HG02943 (cell line): ENCODE measurements around the gene CABP5.
"Not testable (repeated sequence)": the region's sequence is repeated elsewhere in the genome, so short reads cannot be mapped to it uniquely, and the experiment has no call there.

ENCODE experiments used
- ATAC-seq: cut with Tn5 transposase; IDR thresholded peaks from one replicate; pipeline ENCODE4 v1.9.1; 2021; ENCODE audit warnings: mild to moderate bottlenecking, low read depth, moderate library complexity; ENCODE audit not compliant: unreplicated experiment

CABP5 gene

DNA sequence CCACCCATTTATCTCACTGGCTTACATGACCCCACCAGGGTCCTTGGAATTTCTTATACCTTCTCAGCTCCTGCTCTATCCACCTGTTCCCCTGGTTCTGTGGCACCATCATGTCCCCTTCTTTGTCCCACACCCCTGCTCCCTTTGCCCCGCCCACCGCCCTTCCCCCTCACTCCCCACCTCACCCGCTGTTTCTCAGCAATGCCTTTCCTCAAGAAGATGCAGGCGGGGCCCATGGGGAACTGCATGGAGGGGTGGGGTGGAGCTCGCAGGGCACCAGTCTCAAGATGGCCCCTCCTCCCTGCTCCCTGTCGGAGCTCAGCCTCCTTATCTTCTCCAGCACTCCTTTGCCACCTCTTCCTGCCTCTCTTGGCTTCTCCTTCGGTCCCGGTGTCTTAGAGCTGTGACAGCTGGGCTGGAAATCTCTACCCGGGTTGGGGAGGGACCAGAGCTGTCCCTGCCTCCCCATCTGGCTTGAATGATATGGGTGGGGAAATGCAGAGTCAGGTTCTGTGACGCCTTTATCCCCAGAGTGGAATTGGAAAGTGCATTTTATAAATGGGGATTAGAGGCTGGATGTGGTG, at the start of gene CABP5:
CABP5 (minus strand) TSS at position 405 of the 584 bp plus-strand sequence; CDS start at position 248, 157 bp downstream.
- ATAC-seq: no peak

DNA sequence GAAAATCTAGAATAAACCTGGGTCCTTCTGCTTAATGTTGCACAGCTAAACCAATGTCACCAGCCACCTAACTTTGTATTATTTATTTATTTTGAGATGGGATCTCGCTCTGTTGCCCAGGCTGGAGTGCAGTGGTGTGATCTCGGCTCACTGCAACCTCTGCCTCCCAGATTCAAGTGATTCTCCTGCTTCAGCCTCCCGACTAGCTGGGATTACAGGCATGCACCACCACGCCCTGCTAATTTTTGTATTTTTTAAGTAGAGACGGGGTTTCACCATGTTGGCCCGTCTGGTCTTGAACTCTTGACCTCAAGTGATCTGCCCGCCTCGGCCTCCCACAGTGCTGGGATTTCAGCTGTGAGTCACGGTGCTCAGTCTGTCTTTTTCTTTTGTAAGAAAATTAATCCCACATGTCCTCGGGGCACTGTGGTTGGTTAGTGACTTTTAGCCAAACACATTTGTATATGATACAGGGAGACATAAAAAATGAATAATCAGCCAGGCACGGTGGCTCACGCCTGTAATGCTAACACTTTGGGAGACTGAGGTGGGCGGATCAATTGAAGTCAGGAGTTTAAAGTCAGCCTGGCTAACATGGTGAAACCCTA, 47.3 kb upstream of the CABP5 start:
- not testable (repeated sequence) for ATAC-seq

DNA sequence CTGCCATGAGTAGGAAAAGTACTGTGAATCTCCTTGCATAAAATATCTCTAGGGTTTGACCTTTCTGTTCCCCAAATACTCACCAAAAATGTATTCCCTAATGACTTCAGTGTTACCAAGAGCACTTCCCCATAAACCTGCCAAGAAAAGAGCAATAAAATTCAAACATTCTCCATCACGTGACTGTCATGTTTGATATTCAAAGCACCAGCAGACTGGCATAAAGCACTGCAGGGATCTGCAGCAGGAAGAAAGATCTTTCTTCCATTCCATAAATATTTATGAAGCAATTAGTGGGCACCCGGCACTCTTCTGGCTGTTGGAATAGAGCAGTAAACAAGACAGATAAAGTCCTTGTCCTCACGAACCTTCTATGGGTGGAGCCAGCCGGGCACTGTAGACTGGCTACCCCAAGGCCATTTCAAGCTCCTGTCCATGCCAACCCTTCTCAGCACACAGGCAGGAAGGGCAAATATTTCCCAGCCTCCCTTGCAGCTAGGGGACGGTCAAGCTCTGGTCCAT, 46.5 kb upstream of the CABP5 start:
- no peak for ATAC-seq

DNA sequence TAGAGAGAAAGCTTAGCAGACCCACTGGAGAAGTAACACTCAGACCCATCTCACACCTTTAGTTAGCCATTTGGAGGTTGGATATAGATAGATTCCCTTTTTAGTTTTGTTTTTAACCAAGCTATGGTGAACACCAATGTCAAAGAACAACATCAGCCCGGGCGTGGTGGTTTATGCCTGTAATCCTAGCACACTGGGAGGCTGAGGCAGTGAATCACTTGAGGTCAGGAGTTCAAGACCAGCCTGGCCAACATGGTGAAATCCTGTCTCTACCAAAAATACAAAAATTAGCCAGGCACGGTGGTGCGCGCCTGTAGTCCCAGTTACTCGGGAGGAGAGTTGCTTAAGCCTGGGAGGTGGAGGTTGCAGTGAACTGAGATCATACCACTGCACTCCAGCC, 45.1 kb upstream of the CABP5 start:
- ATAC-seq: not testable (repeated sequence)

DNA sequence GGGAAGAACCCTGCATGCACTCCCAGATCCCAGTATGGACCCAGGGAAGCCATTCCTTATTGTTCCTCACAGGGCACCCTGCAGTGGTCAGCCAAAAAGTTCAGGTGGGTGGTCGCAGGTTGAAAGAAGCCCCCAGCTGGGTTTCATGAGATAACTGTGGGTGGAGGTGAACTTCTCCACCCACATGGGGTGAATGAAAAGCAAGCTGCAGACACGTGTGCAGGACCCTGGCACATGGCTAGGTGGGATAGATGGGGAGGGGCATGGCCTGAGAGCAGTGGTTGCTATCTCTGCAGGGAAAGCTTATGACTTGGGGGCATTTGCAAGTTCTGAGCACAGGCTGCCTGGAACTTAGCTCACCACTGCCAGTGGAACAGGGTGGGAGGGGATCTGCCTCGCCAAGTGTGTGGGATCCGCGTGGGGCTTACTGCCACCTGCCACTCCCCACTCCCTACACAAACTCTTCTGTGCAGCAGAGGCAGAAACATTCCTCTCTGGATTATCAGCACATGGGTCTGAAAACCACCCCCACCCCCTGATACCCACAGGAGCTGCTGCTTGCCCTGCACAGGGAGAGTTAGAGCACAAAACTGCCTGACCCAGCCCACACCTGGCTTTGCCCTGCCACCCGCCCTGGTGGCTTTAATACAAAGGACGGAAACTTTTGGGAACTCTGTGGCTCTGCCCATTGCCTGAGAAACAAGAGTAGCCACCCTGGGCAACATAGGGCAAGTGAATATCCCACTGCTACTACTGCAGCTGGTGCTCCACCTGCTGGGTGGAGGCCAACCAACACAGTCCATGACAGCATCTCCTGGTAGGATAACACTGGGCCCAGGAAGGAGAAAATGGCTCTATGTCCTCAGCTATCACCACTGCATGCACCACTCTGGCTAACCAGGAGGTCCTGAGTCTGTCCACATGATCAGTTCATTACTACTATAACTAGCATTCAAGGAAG, 42.3 kb upstream of the CABP5 start:
- ATAC-seq: no peak

DNA sequence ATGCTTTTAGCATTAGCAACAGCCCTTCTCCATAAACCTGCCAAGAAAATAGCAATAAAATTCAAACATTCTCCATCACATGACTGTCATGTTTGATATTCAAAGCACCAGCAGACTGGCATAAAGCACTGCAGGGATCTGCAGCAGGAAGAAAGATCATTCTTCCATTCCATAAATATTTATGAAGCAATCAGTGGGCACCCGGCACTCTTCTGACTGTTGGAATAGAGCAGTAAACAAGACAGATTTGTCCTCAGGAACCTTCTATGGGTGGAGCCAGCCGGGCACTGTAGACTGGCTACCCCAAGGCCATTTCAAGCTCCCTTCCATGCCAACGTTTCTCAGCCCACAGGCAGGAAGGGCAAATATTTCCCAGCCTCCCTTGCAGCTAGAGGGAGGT, 41.2 kb upstream of the CABP5 start:
- ATAC-seq: no peak

DNA sequence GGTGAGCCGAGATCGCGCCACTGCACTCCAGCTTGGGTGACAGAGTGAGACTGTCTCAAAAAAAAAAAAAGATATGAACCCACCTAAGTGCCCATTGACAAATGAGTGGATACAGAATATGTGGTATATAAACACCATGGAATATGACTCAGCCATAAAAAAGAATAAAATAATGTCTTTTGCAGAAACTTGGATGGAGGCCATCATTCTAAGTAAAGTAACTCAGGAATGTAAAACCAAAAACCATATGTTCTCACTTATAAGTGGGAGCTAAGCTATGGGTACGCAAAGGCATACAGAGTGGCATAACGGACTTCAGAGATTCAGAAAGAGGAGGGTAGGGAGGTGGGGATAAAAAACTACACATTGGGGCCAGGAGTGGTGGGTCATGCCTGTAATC, 37.2 kb upstream of the CABP5 start:
- ATAC-seq: no peak

DNA sequence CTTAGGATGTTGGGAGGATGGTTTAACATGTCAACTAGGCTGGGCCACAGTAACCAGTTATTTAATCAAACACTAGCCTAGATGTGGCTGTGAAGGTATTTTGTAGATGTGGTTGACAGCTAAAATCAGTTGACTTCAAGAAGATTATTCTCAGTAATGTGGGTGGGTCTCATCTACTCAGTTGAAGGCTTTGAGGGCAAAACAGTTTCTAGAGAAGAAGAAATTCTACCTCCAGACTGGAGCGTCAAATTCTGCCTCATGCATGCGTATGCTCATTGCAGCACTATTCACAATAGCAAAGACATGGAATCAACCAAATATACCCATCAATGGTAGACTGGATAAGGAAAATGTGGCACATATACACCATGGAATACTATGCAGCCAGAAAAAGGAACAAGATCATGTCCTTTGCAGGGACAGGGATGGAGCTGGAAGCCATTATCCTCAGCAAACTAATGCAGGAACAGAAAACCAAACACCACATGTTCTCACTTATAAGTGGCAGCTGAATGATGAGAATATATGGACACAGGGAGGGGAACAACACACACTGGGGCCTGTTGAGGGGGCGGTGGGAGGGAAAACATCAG, 26.4 kb upstream of the CABP5 start:
- not testable (repeated sequence) for ATAC-seq

DNA sequence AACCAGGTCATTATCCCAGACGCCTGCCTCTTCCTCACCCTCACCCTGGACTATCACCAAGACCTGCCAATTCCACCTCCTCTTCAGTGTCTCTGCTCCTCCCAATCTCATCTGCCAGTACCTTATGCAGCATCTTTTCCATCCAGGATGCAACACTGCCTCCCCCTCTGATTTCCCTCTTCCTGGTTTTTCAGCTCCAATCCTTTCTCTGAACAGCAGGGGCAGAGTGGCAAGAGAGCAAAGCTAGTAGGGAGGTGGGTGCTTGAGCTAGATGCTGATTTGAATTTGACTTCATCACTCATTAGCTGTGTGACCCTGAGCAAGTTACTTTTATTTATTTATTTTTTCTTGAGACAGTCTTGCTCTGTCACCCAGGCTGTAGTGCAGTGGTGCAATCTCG, 25.6 kb upstream of the CABP5 start:
- ATAC-seq: no peak

DNA sequence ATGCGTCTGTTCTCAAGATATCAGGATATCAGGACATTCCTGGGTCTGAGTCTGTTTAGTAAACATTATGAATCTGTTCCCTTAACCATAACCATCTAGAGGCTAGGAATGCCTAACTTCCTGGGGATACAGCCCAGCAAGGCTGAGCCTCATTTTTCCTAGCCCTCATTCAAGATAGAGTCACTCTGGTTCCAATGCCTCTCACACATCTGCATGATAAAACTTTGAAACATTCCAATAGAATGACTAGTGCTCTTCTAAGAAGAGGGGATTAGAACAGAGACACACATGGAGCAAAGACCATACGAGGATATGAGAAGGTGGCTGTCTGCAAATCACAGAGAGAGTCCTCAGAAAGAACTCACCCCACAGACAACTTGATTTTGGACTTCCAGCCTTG, 20.6 kb upstream of the CABP5 start:
- ATAC-seq: no peak

DNA sequence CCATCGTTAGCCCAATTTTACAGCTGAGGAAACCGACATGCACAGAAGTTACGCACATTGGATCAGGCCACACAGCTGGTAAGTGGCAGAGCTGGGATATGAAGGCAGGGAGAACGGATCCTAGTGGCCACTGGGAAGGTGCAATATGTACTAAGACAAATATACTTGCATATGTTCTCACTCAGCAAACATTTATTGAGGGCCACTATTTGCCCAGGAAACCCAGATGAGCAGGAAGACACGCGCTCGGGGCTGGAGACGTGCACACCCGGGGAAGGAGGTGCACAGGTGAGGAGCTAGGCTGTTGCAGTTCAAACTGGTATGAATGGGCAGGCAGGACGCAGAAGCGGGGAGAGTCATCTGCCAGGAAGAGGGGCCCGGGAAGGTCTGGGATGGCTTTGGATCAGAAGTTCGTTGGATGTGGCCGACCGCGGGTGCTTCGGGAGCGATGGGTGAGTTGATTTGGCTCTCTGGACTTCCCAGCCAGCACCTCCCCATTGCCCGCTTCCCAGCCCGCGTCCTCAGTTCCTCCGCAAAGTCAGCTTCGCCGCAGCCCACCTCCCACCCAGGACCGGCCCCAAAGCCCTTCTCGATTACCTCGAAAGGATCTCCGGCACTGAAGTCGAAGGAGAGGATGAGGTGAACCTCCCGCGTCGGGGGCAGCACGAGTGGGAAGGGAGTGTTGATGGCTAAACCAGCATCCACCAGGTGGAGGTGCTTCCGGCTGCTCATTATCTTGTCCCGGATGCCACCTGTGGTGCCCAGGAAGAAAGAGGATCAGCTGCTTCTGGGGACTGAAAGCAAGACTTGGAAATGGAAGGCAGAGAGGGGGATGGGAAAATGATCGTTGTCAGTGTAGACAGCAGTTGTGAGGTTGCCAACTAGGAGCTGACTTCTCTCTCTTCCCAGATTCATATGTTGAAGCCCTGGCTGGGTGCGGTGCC, 17.8 kb upstream of the CABP5 start:
- ATAC-seq: no peak

DNA sequence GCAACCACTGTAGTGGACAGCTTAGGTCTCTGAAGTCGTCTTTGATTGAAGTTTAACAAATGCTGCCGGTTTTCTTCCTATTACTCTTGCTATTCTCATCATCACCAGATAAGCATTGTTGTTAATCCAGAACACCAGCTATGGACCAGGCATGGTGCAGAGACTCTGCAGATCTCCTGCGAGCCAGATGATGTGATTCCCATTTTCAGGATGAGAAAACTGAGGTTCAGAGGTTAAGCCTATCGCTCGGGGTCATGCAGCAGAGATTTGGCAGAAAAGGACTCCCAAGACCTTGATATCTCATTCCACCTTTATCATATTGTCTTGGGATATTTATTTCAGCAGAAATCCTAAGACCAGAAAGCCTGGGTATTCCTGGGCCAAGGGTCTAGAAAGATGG, 16.5 kb upstream of the CABP5 start:
- no peak for ATAC-seq

DNA sequence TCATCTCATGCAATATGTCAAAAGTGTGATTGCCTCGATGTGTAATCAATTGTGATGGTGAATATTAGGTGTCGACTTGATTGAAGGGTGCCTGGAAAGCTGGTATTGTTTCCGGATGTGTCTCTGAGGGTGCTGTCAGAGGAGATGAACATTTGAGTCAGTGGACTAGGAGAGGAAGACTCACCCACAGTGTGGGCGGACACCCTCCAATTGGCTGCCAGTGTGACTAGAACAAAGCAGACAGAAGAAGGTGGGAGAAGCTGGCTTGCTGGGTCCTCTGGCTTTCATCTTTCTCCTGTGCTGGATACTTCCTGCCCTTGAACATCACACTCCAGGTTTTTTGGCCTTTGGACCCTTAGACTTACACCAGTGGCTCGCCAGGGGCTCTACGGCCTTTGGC, 15.5 kb upstream of the CABP5 start:
- ATAC-seq: no peak

DNA sequence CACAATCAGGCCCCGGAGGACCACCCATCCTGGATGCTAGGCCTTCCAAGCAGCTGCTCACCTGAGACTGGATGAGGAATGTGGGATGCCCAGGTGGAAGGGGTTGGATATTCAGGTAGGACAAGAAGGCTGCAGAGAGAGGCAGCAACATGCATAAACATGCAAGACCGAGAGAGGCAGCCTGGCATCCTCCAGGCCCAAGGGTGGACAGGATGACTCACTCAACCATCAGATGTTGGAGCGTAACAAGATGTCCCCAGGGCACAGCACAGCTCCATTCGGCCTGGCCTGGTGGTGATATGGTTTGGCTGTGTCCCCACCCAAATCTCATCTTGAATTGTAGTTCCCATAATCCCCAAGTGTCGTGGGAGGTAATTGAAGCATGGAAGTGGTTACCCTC, 10.0 kb upstream of the CABP5 start:
- no peak for ATAC-seq

DNA sequence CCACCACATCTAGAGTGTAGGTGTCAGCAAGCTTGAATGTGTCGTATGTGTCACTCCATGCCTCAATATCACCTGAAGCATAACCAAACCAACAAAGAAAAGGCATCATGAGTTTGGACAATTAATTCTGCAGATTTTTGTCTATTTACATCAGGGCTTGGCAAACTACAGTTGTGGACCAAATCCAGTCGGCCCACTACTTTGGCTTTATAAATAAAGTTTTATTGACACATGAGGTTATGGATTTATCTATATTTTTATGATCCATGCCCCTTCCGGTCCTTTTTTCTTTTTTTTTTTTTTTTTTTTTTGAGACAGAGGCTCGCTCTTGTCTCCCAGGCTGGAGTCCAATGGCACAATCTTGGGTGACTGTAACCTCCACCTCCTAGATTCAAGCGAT, 9.2 kb upstream of the CABP5 start:
- ATAC-seq: no peak

DNA sequence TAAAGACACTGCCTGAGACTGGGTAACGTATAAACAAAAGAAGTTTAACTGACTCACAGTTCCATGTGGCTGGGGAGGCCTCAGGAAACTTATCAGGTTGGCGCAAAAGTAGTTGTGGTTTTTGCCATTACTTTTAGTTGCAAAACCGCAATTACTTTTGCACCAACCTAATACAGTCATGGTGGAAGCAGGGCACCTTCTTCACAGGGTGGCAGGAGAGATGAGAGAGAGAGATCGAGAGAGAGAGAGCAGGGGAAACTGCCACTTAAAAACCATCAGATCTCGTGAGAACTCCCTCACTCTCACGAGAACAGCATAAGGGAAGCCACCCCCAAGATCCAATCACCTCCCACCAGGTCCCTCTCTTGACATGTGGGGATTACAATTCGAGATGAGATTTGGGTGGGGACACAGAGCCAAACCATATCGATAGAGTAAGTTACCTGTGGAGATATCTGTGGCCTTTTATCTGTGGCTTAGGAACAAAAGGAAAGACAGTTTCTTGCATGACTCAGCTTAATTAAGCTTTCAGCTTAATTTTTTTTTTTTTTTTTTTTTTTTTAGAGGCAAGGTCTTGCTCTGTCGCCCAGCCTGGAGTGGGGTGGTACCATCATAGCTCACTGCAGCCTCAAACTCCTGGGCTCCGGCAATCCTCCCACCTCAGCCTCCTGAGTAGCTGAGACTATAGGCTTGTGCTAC, 7.6 kb upstream of the CABP5 start:
- no peak for ATAC-seq

DNA sequence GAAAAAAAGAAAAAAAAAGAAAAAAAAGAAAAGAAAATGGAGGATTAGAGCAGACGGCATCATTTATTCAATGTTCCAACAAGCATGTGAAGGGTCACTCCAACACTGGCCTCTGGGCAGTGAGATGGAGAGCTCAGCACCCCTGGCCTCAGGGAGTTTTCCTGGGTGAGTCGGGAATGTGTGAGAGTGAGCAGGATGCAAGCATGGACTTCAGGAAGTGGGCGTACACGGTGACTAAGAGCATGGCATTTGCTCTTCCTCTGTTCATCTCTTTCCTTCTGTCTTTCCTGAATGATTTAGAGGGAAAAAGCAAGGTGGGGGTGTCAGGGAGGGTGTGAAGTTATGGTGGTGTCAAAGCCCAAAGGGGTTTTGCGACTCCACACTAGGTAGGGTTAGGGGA, 682 bp upstream of the CABP5 start:
- no peak for ATAC-seq

DNA sequence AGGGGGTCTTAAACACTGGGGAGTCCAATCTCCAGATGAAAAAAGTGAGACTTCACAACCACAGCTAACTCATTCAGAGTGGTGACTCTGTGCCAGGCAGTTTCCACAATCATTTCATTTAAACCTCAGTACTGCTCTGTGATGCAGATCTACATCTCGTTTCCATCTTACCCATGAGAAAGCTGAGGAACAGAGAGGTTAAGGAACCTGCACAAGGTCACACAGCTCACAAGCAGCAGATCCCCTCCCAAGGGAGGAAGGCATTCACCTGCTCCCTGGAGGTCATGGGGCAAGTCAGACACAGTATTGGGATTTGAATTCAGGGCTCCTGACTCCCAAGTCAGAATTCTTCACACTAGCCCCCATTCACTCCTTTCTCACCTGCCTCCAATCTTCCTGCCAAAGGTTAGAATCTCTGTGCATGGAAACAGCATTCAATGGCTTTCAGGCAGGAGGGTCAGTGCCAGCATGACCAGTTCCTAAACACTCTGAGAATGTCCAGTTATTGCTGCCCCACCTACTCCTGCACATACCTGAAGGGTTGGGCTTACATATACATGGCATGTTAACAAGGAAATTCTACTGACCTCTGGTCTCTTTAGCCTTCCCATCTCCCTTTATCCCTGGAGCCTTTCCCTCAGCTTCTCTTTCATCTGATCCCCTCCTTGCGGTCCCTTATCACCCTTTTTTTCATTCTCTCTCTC, 1.9 kb downstream of the CABP5 start:
- ATAC-seq: no peak

DNA sequence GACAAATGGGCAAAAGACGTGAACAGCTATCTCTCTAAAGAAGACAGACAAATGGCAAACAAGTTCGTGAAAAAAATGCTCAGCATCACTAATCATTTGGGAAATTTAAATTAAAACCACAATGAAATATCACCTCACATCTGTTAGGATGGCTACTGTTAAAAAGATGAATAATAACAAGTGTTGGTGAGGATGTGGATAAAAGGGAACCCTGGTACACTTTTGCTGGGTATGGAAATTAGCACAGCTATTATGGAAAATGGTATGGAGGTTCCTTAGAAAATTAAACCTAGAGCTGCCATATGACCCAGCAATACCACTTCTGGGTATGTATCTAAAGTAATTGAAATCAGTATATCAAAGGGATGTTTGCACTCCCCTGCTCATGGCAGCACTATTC, 7.1 kb downstream of the CABP5 start:
- no peak for ATAC-seq
